ENCODE data around the gene ISG20L2.
A peak's percentile ranks its signal among the peaks of the same experiment; 100 is the strongest.

The ISG20L2 gene

DNA sequence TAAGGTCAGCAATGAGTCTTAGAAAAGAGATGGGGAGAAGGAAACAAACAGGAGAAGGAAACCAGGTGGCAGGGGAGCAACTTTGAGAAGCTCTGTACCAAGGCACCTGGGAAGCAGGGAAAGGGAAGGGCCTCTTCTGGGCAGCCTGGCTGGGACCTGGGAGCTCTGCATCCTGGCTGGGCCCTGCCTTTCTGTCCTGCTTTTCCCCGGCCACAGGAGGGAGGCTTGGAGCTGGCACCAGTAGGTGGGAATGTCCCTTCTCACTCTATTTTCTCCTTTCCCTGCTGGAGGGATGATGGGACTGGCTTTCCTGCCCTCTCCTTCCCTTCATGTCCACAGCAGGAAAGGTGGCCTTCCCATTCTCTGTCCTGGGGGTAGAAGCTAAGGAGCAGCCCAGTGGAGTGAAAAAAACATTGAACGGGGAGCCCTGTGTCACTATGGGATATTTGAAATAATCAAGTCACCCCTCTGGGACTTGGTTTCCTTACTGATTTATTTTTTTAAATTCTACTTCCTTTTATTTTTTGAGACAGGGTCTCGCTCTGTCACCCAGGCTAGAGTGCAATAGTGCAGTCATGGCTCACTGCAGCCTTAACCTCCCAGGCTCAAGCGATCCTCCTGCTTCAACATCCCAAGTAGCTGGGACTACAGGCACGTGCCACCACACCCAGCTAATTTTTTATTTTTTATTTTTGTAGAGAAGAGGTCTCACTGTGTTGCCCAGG, 46.2 kb downstream of the ISG20L2 start:
- no peak for DNase-seq

DNA sequence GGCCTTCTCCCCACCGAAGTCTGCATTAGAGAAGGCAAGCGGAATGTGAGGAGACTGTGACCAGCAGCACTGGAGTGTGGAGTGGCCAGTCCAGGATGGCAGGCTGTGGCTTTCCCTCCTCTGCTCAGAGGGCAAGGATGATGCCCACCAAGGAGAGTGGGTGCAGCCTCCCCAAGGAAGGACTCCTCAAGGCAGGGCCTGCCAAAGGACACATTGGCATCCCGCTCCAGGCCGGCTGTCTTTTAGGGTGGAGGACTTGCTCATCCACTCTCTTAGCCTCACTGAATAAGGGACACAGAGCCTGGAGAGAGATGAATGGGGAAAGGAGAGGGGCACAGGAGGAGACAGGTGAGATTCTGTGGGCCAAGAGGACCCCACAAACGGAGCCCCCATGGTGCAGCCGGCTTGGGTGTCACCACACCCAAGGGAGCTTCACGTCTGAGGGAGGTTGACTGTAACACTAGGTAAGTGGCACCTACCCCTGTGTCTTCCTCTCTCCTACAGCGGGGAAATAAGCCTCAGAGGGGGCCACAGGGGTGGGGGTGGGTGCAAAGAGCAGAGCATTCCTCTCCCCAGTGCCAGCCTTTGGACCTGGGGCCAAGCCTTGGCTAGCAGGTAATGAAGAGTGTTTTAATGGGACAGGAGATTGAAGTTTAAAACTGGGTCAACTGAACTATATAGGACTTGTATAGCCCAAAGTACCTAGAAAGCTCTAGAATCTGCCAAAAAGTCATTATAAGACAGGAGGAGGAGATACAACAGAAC, 47.2 kb downstream of the ISG20L2 start:
- no peak for DNase-seq

DNA sequence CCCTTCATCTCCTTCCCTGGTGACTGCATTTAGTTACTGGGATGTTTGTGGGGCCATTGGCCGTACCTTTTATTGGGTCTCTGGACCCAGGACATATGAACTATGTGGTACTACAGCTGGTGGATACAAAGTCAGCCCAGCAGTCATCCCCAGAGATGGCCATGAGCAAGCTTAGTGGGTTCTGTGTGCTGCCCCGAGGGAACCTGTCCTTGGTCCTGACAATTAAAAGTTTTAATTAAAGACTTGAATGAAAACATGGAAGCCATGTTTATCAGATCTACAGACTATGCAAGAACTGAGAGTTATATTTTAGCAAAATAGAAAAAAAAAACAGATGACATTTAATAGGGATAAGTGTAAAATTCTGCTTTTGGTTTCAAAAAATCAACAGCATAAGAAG, 48.5 kb downstream of the ISG20L2 start:
- DNase-seq = no peak

DNA sequence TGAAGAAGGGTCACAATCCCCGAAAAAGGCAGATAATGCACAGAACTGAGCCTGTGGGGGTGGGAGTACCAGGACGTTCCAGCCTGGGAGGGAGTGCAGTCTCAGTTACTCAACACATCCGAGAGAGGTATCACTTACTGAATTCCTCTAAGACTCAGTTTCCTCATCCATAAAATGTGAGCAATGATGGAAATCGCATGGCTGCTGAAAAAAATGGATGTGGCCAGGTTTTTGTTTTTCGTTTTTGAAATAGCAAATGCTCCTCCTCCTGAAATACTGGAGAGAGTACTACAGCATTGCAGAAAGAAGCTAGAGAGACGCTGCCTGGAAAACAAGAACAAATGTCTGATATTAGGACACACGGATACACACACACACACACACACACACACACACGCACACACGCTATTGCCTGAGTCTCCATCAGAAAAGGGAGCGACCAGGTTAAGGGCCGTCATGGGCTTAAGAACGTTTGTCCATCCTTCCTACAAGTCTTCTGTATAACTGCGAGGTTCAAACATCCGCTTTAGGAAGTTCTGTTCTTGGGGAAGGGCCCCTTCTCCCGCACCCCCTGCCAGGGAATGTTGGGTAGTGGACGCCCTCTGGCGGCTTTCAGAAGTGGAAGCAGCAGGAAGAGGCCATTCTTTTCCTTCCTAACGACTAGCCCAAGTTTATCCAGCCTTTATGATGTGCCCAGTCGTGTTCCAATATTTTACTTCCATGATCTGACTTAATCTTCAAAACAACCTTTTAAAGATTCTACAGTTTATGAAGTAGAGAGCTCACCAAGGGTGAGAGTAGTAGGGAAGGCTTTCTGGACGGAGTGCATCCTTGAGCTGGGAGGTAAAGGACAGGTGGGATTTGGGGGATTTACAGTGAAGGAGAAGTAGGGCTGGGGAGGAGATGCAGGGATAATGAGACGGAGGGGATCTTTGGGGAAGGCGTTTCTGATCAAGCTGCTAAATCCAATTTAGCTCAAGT, 50.7 kb downstream of the ISG20L2 start:
- peak; percentile 62 for DNase-seq

DNA sequence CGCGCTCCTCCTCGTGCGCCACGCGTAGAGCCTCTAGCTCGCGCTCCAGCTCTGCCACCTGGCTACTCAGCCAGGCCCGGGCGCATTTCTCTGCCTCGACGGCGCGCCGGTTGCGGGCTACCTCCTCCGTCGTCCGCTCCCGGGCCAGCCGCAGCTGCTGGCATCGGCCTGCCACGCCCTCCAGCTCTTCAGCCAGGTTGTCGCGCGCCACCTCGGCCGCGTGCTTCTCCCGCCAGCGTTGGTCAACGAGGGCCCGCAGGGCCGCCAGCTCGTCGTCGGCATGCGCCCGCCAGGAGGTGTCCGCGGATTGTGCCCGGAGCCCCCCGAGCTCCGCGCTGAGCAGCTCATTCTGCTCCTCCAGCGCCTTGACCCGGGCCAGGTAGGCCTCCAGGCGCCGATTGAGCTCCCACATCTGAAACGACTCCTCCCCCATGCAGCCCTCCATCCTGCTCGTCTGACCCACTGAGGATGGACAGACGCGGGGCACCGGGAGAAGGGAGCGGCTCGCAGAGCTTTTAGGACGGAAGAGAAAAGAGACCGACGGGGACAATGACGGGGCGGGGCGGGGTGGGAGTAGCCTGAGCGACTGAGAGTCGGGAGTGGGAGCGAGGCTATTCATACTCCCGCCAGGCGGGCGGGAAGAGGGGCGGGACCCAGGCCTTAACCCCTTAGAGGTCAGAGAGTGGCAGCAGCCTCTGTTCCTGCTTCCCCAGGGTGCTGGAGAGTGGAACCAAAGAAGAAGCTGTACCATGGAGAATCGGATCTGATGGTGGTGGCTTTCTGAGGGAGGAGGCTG, 51.5 kb downstream of the ISG20L2 start, which contains the start of gene NES:
Gene NES, minus strand, starts transcription at position 588 of the 796 bp plus-strand sequence. Its CDS starts 143 bp downstream, at position 445.
- peak; percentile 70 for DNase-seq

DNA sequence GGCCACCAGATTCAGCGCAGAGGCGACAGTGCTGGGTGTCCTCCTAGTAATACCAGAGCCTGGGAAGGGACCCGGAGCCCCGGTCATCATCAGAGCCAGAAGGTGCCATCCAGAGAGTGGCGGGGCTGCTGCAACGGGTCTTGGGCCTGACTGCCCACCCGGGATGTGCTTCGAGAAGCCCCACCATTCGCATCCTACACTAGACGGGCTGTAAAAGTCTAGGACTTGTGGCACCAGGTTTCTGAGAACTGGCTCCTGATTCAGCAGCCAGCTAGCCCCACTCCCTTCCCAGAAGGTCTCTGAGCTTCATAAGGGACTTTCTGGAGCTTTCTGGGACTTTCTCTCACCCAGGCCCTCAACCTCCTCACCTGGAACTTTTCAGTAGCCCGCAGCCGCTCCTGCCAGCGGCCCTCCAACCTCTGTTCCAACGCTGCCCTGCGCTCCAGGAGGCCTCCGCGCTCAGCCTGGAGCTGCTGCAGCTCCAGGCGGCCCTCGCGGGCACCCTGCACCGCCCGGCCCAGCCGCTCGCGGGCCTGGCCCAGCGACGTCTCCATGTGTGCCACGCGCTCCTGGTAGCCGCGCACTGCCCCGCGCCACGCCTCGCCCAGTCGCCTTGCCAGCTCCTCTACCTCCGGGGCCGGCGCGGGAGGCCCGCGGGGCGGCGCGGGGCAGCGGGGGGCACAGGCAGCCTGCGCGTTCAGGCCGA, 52.3 kb downstream of the ISG20L2 start:
- no peak for DNase-seq

DNA sequence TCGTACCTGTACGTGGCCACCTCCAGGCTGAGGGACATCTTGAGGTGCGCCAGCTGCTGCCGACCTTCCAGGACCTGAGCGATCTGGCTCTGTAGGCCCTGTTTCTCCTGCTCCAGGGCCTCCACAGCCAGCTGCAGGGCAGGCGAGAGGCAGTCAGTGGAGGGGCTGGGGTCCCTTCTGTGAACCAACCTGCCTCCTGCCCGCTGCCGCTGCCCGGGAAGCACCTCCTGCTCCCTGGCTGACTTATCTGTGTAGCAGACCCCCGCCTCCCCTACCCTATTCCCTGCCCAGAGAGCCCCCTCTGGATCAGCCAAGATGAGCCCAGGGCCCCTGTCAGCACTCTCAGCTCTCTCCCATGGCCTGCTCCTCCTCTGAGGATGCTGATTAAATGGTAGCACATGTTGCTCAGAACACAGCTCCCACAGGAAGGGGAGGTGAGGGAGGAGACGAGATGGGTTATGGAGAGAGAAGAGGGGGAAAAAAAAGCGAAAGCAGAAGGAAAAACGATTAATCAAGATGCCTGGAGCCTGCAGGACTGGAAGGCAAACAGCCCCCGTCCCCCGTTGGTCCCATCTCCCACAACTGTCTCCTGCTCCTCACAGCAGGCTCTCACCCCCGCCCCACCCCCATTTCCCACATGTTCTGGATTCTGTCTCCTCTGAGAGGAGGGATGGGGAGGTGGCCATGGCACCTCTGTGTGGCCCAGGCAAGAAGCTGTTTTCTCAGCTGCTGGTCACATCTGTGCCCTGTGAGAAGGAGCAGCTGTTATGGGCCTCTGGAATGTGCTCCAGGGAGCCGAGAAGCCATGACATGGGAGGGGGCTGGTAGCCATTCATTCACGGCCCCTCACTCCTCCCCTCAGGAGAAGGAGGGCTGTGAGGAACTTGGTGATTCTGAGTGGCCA, 53.1 kb downstream of the ISG20L2 start:
- no peak for DNase-seq

DNA sequence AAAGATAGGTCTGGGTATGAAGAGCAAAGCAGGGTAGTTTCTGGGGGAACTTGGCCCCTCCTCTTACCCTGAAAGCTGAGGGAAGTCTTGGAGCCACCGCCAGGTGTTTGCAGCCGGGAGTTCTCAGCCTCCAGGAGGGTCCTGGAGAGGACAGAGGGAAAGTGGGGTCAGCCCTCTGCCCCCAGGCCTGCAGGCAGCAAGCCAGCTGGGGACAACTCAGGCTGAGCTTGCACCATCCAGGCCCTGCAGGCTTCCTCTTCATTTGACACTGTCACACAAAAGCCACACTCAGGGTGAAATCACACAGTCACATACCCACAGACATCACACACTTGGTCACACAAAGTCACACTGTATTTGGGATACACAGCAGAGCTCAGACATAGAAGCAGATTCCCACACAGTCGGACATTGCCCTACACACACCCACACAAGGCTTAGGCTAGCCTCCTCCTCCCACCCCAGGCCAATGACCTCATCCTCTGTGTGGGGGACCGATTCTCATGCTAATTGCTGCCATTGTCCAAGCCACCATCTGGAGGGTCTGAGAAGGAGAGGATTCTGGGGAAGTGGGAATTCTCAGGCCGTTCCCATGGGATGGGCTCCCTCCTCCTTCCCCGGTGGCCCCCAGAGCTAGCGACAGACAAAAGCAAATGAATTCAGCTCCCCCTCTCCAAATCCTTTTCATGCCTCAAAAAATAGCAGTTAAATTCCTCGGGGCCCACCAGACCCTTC, 55.0 kb downstream of the ISG20L2 start:
- no peak for DNase-seq
